ENCODE results near the gene SMARCD3. TPM values are rescaled to one million over a fixed set of nuclear protein-coding genes. Genes with fewer than 3 reads are reported as not detected.

The SMARCD3 gene
- total and polyA plus RNA-seq, 9 of the 15 experiments (the other 6 are each of a cell fraction or from before 2014, with no cell fraction given) = 0.43 to 3.6 (median 2.6) TPM

DNA sequence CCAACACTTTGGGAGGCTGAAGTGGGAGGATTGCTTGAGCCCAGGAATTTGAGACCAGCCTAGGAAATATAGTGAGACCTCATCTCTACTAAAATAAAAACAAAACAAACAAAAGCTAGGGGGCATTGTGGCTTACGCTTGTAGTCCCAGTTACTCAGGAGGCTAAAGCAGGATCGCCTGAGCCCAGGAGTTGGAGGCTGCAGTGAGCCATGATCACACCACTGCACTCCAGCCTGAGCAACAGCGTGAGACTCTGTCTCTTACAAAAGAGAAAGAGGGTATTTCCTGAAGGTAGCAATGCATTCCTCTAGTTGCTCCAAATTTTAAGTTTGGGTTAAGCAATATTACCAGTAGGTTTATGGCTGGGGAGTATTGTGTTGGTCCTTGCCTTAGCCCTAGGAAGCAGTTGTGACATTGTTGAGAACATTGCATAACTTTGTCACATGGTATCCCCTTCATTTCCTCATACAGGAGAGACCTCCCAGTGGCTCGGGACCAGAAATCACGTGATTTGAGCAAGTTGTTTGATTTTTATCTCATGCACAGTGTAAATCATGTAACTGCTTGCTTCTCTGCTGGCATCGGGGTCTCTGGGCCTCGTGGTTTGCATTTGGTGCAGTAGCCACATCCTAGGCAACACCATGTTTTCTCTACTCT lies 23.3 kb upstream of the SMARCD3 start:
- WGBS (ENCODE audit: insufficient coverage, low coverage, missing lambda C conversion rate) = 5% methylated on average over 7 of the region's 7 CpGs
- H3K27me3 ChIP-seq (ENCODE audit: control insufficient read depth in 2 of 2, insufficient read depth in 2 of 2, low read length in 2 of 2) = peaks cover 20 to 89% of the 10 kb centered on the region in 2 experiments; a peak in 4 of 5 replicates
- in situ Hi-C loops (cut with MboI) (no loop called here), intact Hi-C loops (cut with micrococcal nuclease) (loop anchor here (2.0 kb wide), 1 partner anchor 31 kb away; no protein-coding TSS in a partner anchor)
- peaks cover 6% of the 10 kb centered on the region for H3K9me1 ChIP-seq (ENCODE audit: control insufficient read depth, insufficient read depth, low read length)
- H3K4me2 ChIP-seq (ENCODE audit: insufficient read depth, low read length) = no peak overlapping the region
- no TSS peak for BruUV-seq (replicated peaks)
- H3K79me2 ChIP-seq (ENCODE audit: control insufficient read depth, insufficient read depth, low read length) = no peaks in the 10 kb centered on the region
- DNase-seq (ENCODE audit: extremely low read depth in 1 of 4, low spot score in 3 of 4) (no peak), ATAC-seq (peak; percentile 54), FAIRE-seq (peak; percentile 72)
- CTCF ChIA-PET (ENCODE audit: low intra/inter-chr PET ratio) = no interaction called here
- no peaks in the 10 kb centered on the region for H3K36me3 ChIP-seq (ENCODE audit: control insufficient read depth, insufficient read depth, low read length)
- H3K9me3 ChIP-seq (replicated peaks; ENCODE audit: control insufficient read depth, insufficient read depth, low read depth, low read length) = no peaks in the 10 kb centered on the region
- peaks cover 17% of the 10 kb centered on the region for H4K20me1 ChIP-seq (replicated peaks; ENCODE audit: control insufficient read depth, insufficient read depth, low read length)
- H3K4me3 ChIP-seq = no peak overlapping the region
- no peak overlapping the region for H3K27ac ChIP-seq (ENCODE audit: extremely low read depth, low read depth, low read length)
- no peak overlapping the region for H3K9ac ChIP-seq (ENCODE audit: insufficient read depth in 1 of 2, low read depth in 2 of 2, low read length in 2 of 2)
- peaks cover 16 to 34% of the 10 kb centered on the region in 2 experiments; a peak in 4 of 5 replicates for H3K4me1 ChIP-seq (replicated peaks in 1 of 2; ENCODE audit: control insufficient read depth in 2 of 2, insufficient read depth in 2 of 2, low read length in 2 of 2)
- H2AFZ ChIP-seq (ENCODE audit: low read depth, low read length) = no peak overlapping the region
- POLR2A ChIA-PET = interaction anchor here (0.8 to 1.5 kb wide), 3 partner anchors 22 to 35 kb away, joined by 3 to 4 read pairs (median 4); no protein-coding TSS in a partner anchor
- TF ChIP-seq, protein P1, sequence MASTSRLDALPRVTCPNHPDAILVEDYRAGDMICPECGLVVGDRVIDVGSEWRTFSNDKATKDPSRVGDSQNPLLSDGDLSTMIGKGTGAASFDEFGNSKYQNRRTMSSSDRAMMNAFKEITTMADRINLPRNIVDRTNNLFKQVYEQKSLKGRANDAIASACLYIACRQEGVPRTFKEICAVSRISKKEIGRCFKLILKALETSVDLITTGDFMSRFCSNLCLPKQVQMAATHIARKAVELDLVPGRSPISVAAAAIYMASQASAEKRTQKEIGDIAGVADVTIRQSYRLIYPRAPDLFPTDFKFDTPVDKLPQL (IDR thresholded peaks at IDR 0.05; ENCODE audit: extremely low read depth, insufficient read length) = no peak
- peak; percentile 75; the same call in 1 of the 2 replicates for TF ChIP-seq FOXK1 (CRISPR knock-in tag; IDR thresholded peaks at IDR 0.05; ENCODE audit: borderline replicate concordance)
- TF ChIP-seq, protein P2, sequence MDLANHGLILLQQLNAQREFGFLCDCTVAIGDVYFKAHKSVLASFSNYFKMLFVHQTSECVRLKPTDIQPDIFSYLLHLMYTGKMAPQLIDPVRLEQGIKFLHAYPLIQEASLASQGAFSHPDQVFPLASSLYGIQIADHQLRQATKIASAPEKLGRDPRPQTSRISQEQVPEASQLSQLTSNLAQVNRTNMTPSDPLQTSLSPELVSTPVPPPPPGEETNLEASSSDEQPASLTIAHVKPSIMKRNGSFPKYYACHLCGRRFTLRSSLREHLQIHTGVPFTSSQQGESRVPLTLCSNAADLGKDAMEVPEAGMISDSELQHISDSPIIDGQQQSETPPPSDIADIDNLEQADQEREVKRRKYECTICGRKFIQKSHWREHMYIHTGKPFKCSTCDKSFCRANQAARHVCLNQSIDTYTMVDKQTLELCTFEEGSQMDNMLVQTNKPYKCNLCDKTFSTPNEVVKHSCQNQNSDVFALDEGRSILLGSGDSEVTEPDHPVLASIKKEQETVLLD (IDR thresholded peaks at IDR 0.05) = no peak
- no peak for TF ChIP-seq ZNF217 (CRISPR knock-in tag; IDR thresholded peaks at IDR 0.05)
- TF ChIP-seq HDAC8 (tag; IDR thresholded peaks at IDR 0.05) = no peak
- no peak for TF ChIP-seq HOXB6 (CRISPR knock-in tag; IDR thresholded peaks at IDR 0.05; ENCODE audit: borderline replicate concordance)
- no peak for TF ChIP-seq GABPB1 (CRISPR knock-in tag; IDR thresholded peaks at IDR 0.05)
- TF ChIP-seq TBP (optimal IDR thresholded peaks at IDR 0.05; ENCODE audit: low read depth, low read length) = no peak
- no peak for TF ChIP-seq NEUROD1 (IDR thresholded peaks at IDR 0.05; ENCODE audit: borderline replicate concordance, low read depth, low read length, partially characterized antibody)
- TF ChIP-seq, protein P3, sequence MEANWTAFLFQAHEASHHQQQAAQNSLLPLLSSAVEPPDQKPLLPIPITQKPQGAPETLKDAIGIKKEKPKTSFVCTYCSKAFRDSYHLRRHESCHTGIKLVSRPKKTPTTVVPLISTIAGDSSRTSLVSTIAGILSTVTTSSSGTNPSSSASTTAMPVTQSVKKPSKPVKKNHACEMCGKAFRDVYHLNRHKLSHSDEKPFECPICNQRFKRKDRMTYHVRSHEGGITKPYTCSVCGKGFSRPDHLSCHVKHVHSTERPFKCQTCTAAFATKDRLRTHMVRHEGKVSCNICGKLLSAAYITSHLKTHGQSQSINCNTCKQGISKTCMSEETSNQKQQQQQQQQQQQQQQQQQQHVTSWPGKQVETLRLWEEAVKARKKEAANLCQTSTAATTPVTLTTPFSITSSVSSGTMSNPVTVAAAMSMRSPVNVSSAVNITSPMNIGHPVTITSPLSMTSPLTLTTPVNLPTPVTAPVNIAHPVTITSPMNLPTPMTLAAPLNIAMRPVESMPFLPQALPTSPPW (CRISPR knock-in tag; IDR thresholded peaks at IDR 0.05) = no peak
- 0 out of 4 replicates have a peak, but pooled peaks of 1 of the 2 experiments have one; percentile 6 for TF ChIP-seq FOXK2 (conservative IDR thresholded peaks at IDR 0.05 in 1 of 2, IDR thresholded peaks at IDR 0.05 in 1 of 2; ENCODE audit: low read depth in 2 of 2)
- TF ChIP-seq EZH2 (IDR thresholded peaks at IDR 0.05; ENCODE audit: borderline replicate concordance, low read depth, low read length) = no peak
- no peak for TF ChIP-seq RBM15 (IDR thresholded peaks at IDR 0.05; ENCODE audit: insufficient read depth, low read length)
- TF ChIP-seq, protein P4, sequence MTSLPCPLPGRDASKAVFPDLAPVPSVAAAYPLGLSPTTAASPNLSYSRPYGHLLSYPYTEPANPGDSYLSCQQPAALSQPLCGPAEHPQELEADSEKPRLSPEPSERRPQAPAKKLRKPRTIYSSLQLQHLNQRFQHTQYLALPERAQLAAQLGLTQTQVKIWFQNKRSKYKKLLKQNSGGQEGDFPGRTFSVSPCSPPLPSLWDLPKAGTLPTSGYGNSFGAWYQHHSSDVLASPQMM (CRISPR knock-in tag; IDR thresholded peaks at IDR 0.05) = no peak
- TF ChIP-seq TAF15 (IDR thresholded peaks at IDR 0.05; ENCODE audit: low read depth, low read length) = no peak
- TF ChIP-seq ASH1L (IDR thresholded peaks at IDR 0.05; ENCODE audit: borderline replicate concordance, low read depth, partially characterized antibody) = no peak
- TF ChIP-seq ZNF133 (CRISPR knock-in tag; IDR thresholded peaks at IDR 0.05) = no peak
- no peak for TF ChIP-seq NCOA1 (IDR thresholded peaks at IDR 0.05; ENCODE audit: low read depth)
- no peak for TF ChIP-seq TCFL5 (CRISPR knock-in tag; conservative IDR thresholded peaks at IDR 0.05)

Measured in K562 (cell line).